ENCODE measurements around the gene CAMTA1. TPM values are rescaled to one million over a fixed set of nuclear protein-coding genes. Genes with fewer than 3 reads are reported as not detected.

CAMTA1 gene
- total and polyA plus RNA-seq, 2 experiments from 2014 or later = 89.0 to 145 TPM

- WGBS (ENCODE audit: low lambda C conversion rate, missing lambda C conversion rate) = 85% methylated on average over 4 of the region's 4 CpGs
Measured at GRCh38 chr1:7767176-7767575, 981.9 kb downstream of the CAMTA1 start.

GRCh38 chr1:7768583-7768982, 983.3 kb downstream of the CAMTA1 start:
- Histone ChIP-seq H3K79me2 (peaks cover 21% of the 10 kb centered on the region), H3K4me2 (no peak overlapping the region), H2AFZ (no peak overlapping the region), H3K27me3 (no peaks in the 10 kb centered on the region), H3K4me1 (ENCODE audit: insufficient read depth) (peaks cover 10% of the 10 kb centered on the region), H3K36me3 (replicated peaks; ENCODE audit: insufficient read depth, low read depth) (no peaks in the 10 kb centered on the region), H3K9me3 (ENCODE audit: low read depth) (no peaks in the 10 kb centered on the region), H3K27ac (no peak overlapping the region), H3K4me3 (no peak overlapping the region), H3K9me2 (replicated peaks; ENCODE audit: insufficient read depth) (no peaks in the 10 kb centered on the region), H4K20me1 (ENCODE audit: insufficient read depth, poor library complexity, severe bottlenecking) (peaks cover 7% of the 10 kb centered on the region)
- 64% methylated on average over 2 of the region's 2 CpGs for WGBS (ENCODE audit: low lambda C conversion rate, missing lambda C conversion rate)
- no peak for DNase-seq (ENCODE audit: low spot score)
- TF ChIP-seq CTCF (IDR thresholded peaks at IDR 0.05; ENCODE audit: poor library complexity) = no peak
- no peak for TF ChIP-seq EZH2 (IDR thresholded peaks at IDR 0.05; ENCODE audit: borderline replicate concordance)
- TF ChIP-seq EZH2phosphoT487 (IDR thresholded peaks at IDR 0.05; ENCODE audit: low read depth, severe bottlenecking, unreplicated experiment) = no peak

More at GRCh38 chr1:7767176-7767575, 981.9 kb downstream of the CAMTA1 start:
- TF ChIP-seq EZH2 (IDR thresholded peaks at IDR 0.05; ENCODE audit: borderline replicate concordance) (no peak), EZH2phosphoT487 (IDR thresholded peaks at IDR 0.05; ENCODE audit: low read depth, severe bottlenecking, unreplicated experiment) (no peak), CTCF (IDR thresholded peaks at IDR 0.05; ENCODE audit: poor library complexity) (no peak)
- no peak for DNase-seq (ENCODE audit: low spot score)
- Histone ChIP-seq H3K9me2 (replicated peaks; ENCODE audit: insufficient read depth) (no peaks in the 10 kb centered on the region), H4K20me1 (ENCODE audit: insufficient read depth, poor library complexity, severe bottlenecking) (no peaks in the 10 kb centered on the region), H2AFZ (no peak overlapping the region), H3K4me2 (no peak overlapping the region), H3K27me3 (no peaks in the 10 kb centered on the region), H3K79me2 (peaks cover 7% of the 10 kb centered on the region), H3K4me3 (no peak overlapping the region), H3K27ac (no peak overlapping the region), H3K9me3 (ENCODE audit: low read depth) (no peaks in the 10 kb centered on the region), H3K4me1 (ENCODE audit: insufficient read depth) (peaks cover 4% of the 10 kb centered on the region), H3K36me3 (replicated peaks; ENCODE audit: insufficient read depth, low read depth) (no peaks in the 10 kb centered on the region)

GRCh38 chr1:7769673-7770412, 984.6 kb downstream of the CAMTA1 start:
- no peak for TF ChIP-seq EZH2 (IDR thresholded peaks at IDR 0.05; ENCODE audit: borderline replicate concordance)
- TF ChIP-seq CTCF (IDR thresholded peaks at IDR 0.05; ENCODE audit: poor library complexity) = no peak
- no peak for TF ChIP-seq EZH2phosphoT487 (IDR thresholded peaks at IDR 0.05; ENCODE audit: low read depth, severe bottlenecking, unreplicated experiment)
- Histone ChIP-seq H3K9me2 (replicated peaks; ENCODE audit: insufficient read depth) (no peaks in the 10 kb centered on the region), H3K79me2 (peaks cover 34% of the 10 kb centered on the region), H3K4me3 (no peak overlapping the region), H3K36me3 (replicated peaks; ENCODE audit: insufficient read depth, low read depth) (no peaks in the 10 kb centered on the region), H3K9me3 (ENCODE audit: low read depth) (no peaks in the 10 kb centered on the region), H4K20me1 (ENCODE audit: insufficient read depth, poor library complexity, severe bottlenecking) (peaks cover 7% of the 10 kb centered on the region), H3K27ac (no peak overlapping the region), H3K27me3 (no peaks in the 10 kb centered on the region), H2AFZ (no peak overlapping the region), H3K4me2 (no peak overlapping the region), H3K4me1 (ENCODE audit: insufficient read depth) (peaks cover 10% of the 10 kb centered on the region)
- WGBS (ENCODE audit: low lambda C conversion rate, missing lambda C conversion rate) = 84% methylated on average over 12 of the region's 12 CpGs
- no peak for DNase-seq (ENCODE audit: low spot score)

Measured in hepatocyte (in vitro differentiated cells).